ENCODE data around the gene GALR2.

The GALR2 gene

DNA sequence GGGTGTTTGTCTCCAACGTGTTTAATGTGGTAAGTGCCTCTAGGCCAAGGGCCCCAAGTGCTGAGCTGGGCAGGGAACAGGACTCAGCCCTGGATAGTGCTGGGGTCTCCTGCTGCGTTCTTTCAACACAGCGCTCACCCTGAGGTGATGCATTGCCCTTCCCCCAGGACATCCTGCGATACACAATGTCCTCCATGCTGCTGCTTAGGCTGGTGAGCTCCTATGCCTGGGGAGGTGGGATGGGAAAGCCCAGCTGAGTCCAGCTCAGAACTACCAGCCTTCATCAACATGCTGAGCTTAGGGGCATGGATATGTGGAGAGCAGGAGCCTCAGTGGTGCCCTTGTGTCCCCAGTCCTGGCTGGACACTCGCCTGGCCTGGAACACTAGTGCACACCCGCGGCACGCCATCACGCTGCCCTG is 5.0 kb downstream of the GALR2 start:
- Histone ChIP-seq H3K4me3 (ENCODE audit: low read depth in 1 of 2, low read length in 2 of 2) (no peak overlapping the region), H3K4me1 (ENCODE audit: control insufficient read depth in 1 of 2, insufficient read depth in 2 of 2, low read length in 2 of 2) (peaks cover 8 to 23% of the 10 kb centered on the region in 2 donors), H3K27me3 (ENCODE audit: control insufficient read depth in 1 of 2, insufficient read depth in 2 of 2, low read length in 2 of 2) (peaks cover 55% of the 10 kb centered on the region in 2 donors), H3K27ac (ENCODE audit: low read depth, low read length) (no peak overlapping the region), H3K9me3 (ENCODE audit: control insufficient read depth in 1 of 2, low read length in 2 of 2) (no peaks in the 10 kb centered on the region), H3K36me3 (ENCODE audit: control insufficient read depth in 1 of 2, insufficient read depth in 2 of 2, low read length in 2 of 2) (peaks cover 11 to 22% of the 10 kb centered on the region in 2 donors), H3K9ac (ENCODE audit: low read depth in 1 of 2, low read length in 2 of 2) (no peak overlapping the region)

DNA sequence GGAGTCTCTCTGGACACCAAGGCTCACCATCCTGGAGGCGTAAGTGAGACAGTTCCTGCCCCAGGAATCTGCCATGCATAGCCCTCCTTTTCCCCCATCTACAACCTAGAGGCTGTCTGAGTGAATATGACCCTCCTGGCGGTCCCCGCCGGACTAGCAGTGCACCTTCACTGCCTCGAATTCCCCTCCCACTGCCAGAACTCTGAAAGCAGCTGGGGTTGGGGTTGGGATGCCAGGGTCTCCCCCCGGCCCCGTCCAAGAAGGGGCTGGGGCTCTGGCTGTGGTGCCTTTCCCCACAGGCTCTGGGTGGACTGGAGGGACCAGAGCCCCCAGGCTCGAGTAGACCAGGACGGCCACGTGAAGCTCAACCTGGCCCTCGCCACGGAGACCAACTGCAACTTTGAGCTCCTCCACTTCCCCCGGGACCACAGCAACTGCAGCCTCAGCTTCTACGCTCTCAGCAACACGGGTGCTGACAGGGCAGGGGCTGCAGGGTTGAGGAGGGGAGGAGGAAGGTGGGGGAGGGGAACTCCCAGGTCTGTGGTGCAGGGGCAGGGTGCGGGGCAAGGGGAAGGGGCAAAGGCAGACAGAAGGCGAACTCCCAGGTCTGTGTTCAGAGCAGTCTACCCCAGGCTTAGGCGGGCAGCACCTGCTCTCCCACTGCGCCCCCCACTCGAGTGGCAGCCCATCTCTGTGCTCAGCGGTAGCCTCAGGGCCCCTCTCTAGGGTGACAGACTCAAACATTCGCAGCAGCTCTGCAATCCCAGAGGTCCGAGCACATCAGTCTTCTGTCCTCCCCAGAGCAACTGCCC is 5.6 kb downstream of the GALR2 start:
- H3K4me1 ChIP-seq (ENCODE audit: control insufficient read depth in 1 of 2, insufficient read depth in 2 of 2, low read length in 2 of 2) = peaks cover 8 to 18% of the 10 kb centered on the region in 2 donors
- H3K9me3 ChIP-seq (ENCODE audit: control insufficient read depth in 1 of 2, low read length in 2 of 2) = no peaks in the 10 kb centered on the region
- no peak overlapping the region for H3K4me3 ChIP-seq (ENCODE audit: low read depth in 1 of 2, low read length in 2 of 2)
- peaks cover 48 to 49% of the 10 kb centered on the region in 2 donors for H3K27me3 ChIP-seq (ENCODE audit: control insufficient read depth in 1 of 2, insufficient read depth in 2 of 2, low read length in 2 of 2)
- no peak overlapping the region for H3K27ac ChIP-seq (ENCODE audit: low read depth, low read length)
- peaks cover 17 to 28% of the 10 kb centered on the region in 2 donors for H3K36me3 ChIP-seq (ENCODE audit: control insufficient read depth in 1 of 2, insufficient read depth in 2 of 2, low read length in 2 of 2)
- no peak overlapping the region for H3K9ac ChIP-seq (ENCODE audit: low read depth in 1 of 2, low read length in 2 of 2)

GRCh38 chr17:76080768-76081287 is 6.2 kb downstream of the GALR2 start:
- H3K36me3 ChIP-seq (ENCODE audit: control insufficient read depth in 1 of 2, insufficient read depth in 2 of 2, low read length in 2 of 2) = peaks cover 22 to 34% of the 10 kb centered on the region in 2 donors
- H3K27ac ChIP-seq (ENCODE audit: low read depth, low read length) = no peak overlapping the region
- H3K9me3 ChIP-seq (ENCODE audit: control insufficient read depth in 1 of 2, low read length in 2 of 2) = no peaks in the 10 kb centered on the region
- H3K9ac ChIP-seq (ENCODE audit: low read depth in 1 of 2, low read length in 2 of 2) = no peak overlapping the region
- peaks cover 8 to 12% of the 10 kb centered on the region in 2 donors for H3K4me1 ChIP-seq (ENCODE audit: control insufficient read depth in 1 of 2, insufficient read depth in 2 of 2, low read length in 2 of 2)
- no peak overlapping the region for H3K4me3 ChIP-seq (ENCODE audit: low read depth in 1 of 2, low read length in 2 of 2)
- H3K27me3 ChIP-seq (ENCODE audit: control insufficient read depth in 1 of 2, insufficient read depth in 2 of 2, low read length in 2 of 2) = peaks cover 42% of the 10 kb centered on the region in 2 donors

GRCh38 chr17:76081295-76082210 is 7.0 kb downstream of the GALR2 start:
- peaks cover 5 to 7% of the 10 kb centered on the region in 2 donors for H3K4me1 ChIP-seq (ENCODE audit: control insufficient read depth in 1 of 2, insufficient read depth in 2 of 2, low read length in 2 of 2)
- H3K9me3 ChIP-seq (ENCODE audit: control insufficient read depth in 1 of 2, low read length in 2 of 2) = no peaks in the 10 kb centered on the region
- H3K27ac ChIP-seq (ENCODE audit: low read depth, low read length) = no peak overlapping the region
- H3K4me3 ChIP-seq (ENCODE audit: low read depth in 1 of 2, low read length in 2 of 2) = no peak overlapping the region
- H3K27me3 ChIP-seq (ENCODE audit: control insufficient read depth in 1 of 2, insufficient read depth in 2 of 2, low read length in 2 of 2) = peaks cover 34 to 35% of the 10 kb centered on the region in 2 donors
- H3K36me3 ChIP-seq (ENCODE audit: control insufficient read depth in 1 of 2, insufficient read depth in 2 of 2, low read length in 2 of 2) = peaks cover 29 to 41% of the 10 kb centered on the region in 2 donors
- no peak overlapping the region for H3K9ac ChIP-seq (ENCODE audit: low read depth in 1 of 2, low read length in 2 of 2)

GRCh38 chr17:76082326-76083251 is 8.0 kb downstream of the GALR2 start:
- H3K9ac ChIP-seq (ENCODE audit: low read depth in 1 of 2, low read length in 2 of 2) = no peak overlapping the region
- no peaks in the 10 kb centered on the region for H3K4me1 ChIP-seq (ENCODE audit: control insufficient read depth in 1 of 2, insufficient read depth in 2 of 2, low read length in 2 of 2)
- H3K27ac ChIP-seq (ENCODE audit: low read depth, low read length) = no peak overlapping the region
- no peaks in the 10 kb centered on the region for H3K9me3 ChIP-seq (ENCODE audit: control insufficient read depth in 1 of 2, low read length in 2 of 2)
- no peak overlapping the region for H3K4me3 ChIP-seq (ENCODE audit: low read depth in 1 of 2, low read length in 2 of 2)
- H3K36me3 ChIP-seq (ENCODE audit: control insufficient read depth in 1 of 2, insufficient read depth in 2 of 2, low read length in 2 of 2) = peaks cover 36 to 52% of the 10 kb centered on the region in 2 donors
- peaks cover 24% of the 10 kb centered on the region in 2 donors for H3K27me3 ChIP-seq (ENCODE audit: control insufficient read depth in 1 of 2, insufficient read depth in 2 of 2, low read length in 2 of 2)

DNA sequence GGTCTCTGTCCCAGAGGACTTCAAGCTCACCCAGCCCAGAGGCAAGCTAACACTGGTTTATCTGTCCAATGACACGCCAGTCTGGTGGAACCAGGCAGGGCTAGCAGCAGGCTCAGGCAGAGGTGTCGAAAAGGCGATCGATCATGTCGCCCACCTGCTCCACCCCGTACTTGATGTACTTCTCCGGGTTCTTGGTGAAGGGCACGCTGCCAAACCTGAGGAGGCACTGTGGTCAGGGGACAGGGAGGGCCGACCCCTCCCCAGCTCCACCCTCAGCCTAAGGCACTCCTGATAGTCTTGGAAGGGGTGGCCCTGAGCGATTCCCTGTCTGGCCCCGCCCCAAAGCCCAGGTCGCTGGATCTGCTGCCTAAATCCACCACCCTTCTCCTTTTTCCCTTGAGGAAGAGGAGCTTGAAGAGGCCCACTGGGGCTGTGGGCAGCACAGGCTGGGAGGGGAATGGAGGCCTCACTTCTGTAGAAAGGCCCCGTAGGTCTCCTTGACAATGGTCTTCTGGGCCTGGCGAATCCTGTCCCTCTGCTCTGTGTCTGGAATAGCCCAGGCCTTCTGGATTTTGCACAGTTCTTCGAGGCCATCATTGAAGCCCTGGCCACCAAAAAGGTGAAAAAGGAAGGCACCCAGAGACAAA is 9.1 kb downstream of the GALR2 start:
- H3K4me3 ChIP-seq (ENCODE audit: low read depth in 1 of 2, low read length in 2 of 2) = no peak overlapping the region
- H3K36me3 ChIP-seq (ENCODE audit: control insufficient read depth in 1 of 2, insufficient read depth in 2 of 2, low read length in 2 of 2) = peaks cover 44 to 61% of the 10 kb centered on the region in 2 donors
- no peaks in the 10 kb centered on the region for H3K4me1 ChIP-seq (ENCODE audit: control insufficient read depth in 1 of 2, insufficient read depth in 2 of 2, low read length in 2 of 2)
- H3K27me3 ChIP-seq (ENCODE audit: control insufficient read depth in 1 of 2, insufficient read depth in 2 of 2, low read length in 2 of 2) = peaks cover 16 to 17% of the 10 kb centered on the region in 2 donors
- no peak overlapping the region for H3K27ac ChIP-seq (ENCODE audit: low read depth, low read length)
- no peak overlapping the region for H3K9ac ChIP-seq (ENCODE audit: low read depth in 1 of 2, low read length in 2 of 2)
- H3K9me3 ChIP-seq (ENCODE audit: control insufficient read depth in 1 of 2, low read length in 2 of 2) = no peaks in the 10 kb centered on the region

- Histone ChIP-seq H3K4me1 (ENCODE audit: control insufficient read depth in 1 of 2, insufficient read depth in 2 of 2, low read length in 2 of 2) (no peaks in the 10 kb centered on the region), H3K9me3 (ENCODE audit: control insufficient read depth in 1 of 2, low read length in 2 of 2) (no peaks in the 10 kb centered on the region), H3K9ac (ENCODE audit: low read depth in 1 of 2, low read length in 2 of 2) (no peak overlapping the region), H3K4me3 (ENCODE audit: low read depth in 1 of 2, low read length in 2 of 2) (no peak overlapping the region), H3K27ac (ENCODE audit: low read depth, low read length) (no peak overlapping the region), H3K27me3 (ENCODE audit: control insufficient read depth in 1 of 2, insufficient read depth in 2 of 2, low read length in 2 of 2) (peaks cover under 1 to 1% of the 10 kb centered on the region in 2 donors), H3K36me3 (ENCODE audit: control insufficient read depth in 1 of 2, insufficient read depth in 2 of 2, low read length in 2 of 2) (peaks cover 51 to 77% of the 10 kb centered on the region in 2 donors)
Measured at GRCh38 chr17:76085066-76085730, 10.6 kb downstream of the GALR2 start.

DNA sequence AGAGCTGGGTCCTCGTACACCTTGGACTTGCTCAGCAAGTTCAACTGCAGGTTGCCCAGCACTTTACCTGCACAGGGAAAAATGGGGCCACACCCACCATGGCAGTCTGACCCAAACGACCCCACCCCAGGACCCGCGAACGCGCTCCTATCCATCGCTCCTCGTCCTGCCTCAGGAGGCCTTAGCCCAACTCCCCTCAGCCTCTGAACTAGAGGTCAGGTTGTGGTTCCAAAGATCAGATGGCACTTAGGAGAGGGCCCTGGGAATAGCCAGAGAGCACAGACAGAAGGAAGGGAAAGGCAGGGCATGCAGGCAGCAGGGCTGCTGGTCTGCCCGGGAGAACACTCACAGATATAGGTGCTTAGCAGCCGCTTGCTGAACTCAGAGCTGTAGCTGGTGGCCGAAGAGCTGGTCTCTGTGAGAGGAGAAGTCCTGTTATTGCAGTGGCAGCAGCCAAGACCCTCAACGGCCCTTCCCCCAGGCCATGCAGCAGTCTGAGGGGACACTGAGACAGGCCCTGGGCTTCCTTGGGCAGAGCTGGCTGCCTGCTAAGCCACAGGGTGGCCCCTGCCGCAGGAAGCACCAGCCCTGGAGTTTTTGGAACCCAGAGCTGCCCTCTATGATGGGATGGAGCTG is 11.3 kb downstream of the GALR2 start:
- H3K9ac ChIP-seq (ENCODE audit: low read depth in 1 of 2, low read length in 2 of 2) = no peak overlapping the region
- no peak overlapping the region for H3K27ac ChIP-seq (ENCODE audit: low read depth, low read length)
- H3K4me1 ChIP-seq (ENCODE audit: control insufficient read depth in 1 of 2, insufficient read depth in 2 of 2, low read length in 2 of 2) = no peaks in the 10 kb centered on the region
- no peak overlapping the region for H3K4me3 ChIP-seq (ENCODE audit: low read depth in 1 of 2, low read length in 2 of 2)
- H3K27me3 ChIP-seq (ENCODE audit: control insufficient read depth in 1 of 2, insufficient read depth in 2 of 2, low read length in 2 of 2) = no peaks in the 10 kb centered on the region
- H3K9me3 ChIP-seq (ENCODE audit: control insufficient read depth in 1 of 2, low read length in 2 of 2) = no peaks in the 10 kb centered on the region
- H3K36me3 ChIP-seq (ENCODE audit: control insufficient read depth in 1 of 2, insufficient read depth in 2 of 2, low read length in 2 of 2) = peaks cover 53 to 82% of the 10 kb centered on the region in 2 donors
